Upper lobe of right lung (tissue), 1 donor: Measurements from ENCODE around the gene HELLS. TPM values are rescaled to one million over a fixed set of nuclear protein-coding genes. Genes with fewer than 3 reads are reported as not detected.
"Not testable (repeated sequence)": the region's sequence is repeated elsewhere in the genome, so short reads cannot be mapped to it uniquely, and the experiment has no call there.

Experiments
- ATAC-seq: fragments of 200-7000 bp; cut with Tn5 transposase; one replicate; pipeline ENCODE4 v1.9.1; 2020; ENCODE audit warnings: mild to moderate bottlenecking, moderate library complexity
- DNase-seq: peaks from one replicate; pipeline ENCODE4 v3.0.0-alpha.2; 2020
- H3K27ac ChIP-seq: fragments of 200-600 bp; one replicate; pipeline ENCODE4 v1.8.0; 2022
- H3K27me3 ChIP-seq: fragments of 200-600 bp; one replicate; pipeline ENCODE4 v1.8.0; 2022; ENCODE audit warnings: mild to moderate bottlenecking
- H3K36me3 ChIP-seq: fragments of 200-600 bp; one replicate; pipeline ENCODE4 v1.8.0; 2022
- H3K4me1 ChIP-seq: fragments of 200-600 bp; one replicate; pipeline ENCODE4 v1.8.0; 2022
- H3K4me3 ChIP-seq: fragments of 200-600 bp; one replicate; pipeline ENCODE4 v1.8.0; 2022; ENCODE audit warnings: mild to moderate bottlenecking
- H3K9me3 ChIP-seq: fragments of 200-600 bp; one replicate; pipeline ENCODE4 v1.8.0; 2022
- CTCF ChIP-seq: fragments of 200-600 bp; IDR thresholded peaks from one replicate; pipeline ENCODE4 v1.8.0; 2022; ENCODE audit warnings: antibody characterized with exemption
- intact Hi-C: fragments of 100-400 bp; cut with DNase I; formaldehyde crosslinking; loops from one replicate; pipeline ENCODE4 v1.11.0; 2022
- total RNA-seq: library from RNA; stranded (reverse); fragmentation: NEBNext Ultra II Directional; extraction: Animal tissue kit (Norgen Biotek cat#: 25700); gene quantifications from one replicate; pipeline ENCODE4 v1.2.1, GENCODE V29; 2021
- donor health status: DM: no; HTN: yes; CAD: no; lungs with severe emphysema.

HELLS gene
- total RNA-seq, 1 donor from 2014 or later: 3.3 TPM

GRCh38 chr10:94549221-94549620 lies 3.6 kb downstream of the HELLS start:
- intact Hi-C loops: no loop called here
- Histone ChIP-seq H3K9me3 (no peaks in the 10 kb centered on the region), H3K27me3 (no peaks in the 10 kb centered on the region), H3K4me3 (no peak overlapping the region), H3K36me3 (no peaks in the 10 kb centered on the region), H3K4me1 (peaks cover 9% of the 10 kb centered on the region), H3K27ac (no peak overlapping the region)
- TF ChIP-seq CTCF: no peak
- ATAC-seq (no peak), DNase-seq (no peak)

DNA sequence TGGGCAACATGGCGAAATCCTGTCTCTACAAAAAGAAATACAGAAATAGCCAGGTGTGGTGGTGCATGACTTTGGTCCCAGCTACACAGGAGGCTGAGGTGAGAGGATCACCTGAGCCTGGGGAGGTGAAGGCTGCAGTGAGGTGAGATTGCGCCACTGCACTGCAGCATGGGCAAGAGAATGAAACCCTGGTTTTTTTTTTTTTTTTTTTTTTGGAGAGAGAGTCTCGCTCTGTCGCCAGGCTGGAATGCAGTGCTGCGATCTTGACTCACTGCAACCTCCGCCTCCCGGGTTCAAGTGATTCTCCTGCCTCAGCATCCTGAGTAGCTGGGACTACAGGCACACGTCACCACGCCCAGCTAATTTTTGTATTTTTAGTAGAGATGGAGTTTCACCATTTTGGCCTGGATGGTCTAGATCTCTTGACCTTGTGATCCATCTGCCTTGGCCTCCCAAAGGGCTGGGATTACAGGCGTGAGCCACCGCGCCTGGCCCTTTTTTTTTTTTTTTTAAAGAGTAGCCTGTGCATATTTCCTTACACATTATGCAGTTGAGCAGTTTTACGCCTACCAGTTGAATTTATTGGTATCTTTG lies 22.2 kb downstream of the HELLS start:
- H3K36me3 ChIP-seq, H3K4me1 ChIP-seq, H3K9me3 ChIP-seq, intact Hi-C loops, ATAC-seq, H3K27me3 ChIP-seq, DNase-seq, H3K27ac ChIP-seq, H3K4me3 ChIP-seq: not testable (repeated sequence)

- no peak for ATAC-seq
- Histone ChIP-seq H3K4me3 (no peak overlapping the region), H3K27me3 (no peaks in the 10 kb centered on the region), H3K27ac (no peak overlapping the region), H3K9me3 (no peaks in the 10 kb centered on the region), H3K36me3 (no peaks in the 10 kb centered on the region), H3K4me1 (no peaks in the 10 kb centered on the region)
- no peak for TF ChIP-seq CTCF
- intact Hi-C loops: no loop called here
- no peak for DNase-seq
Measured at GRCh38 chr10:94571081-94571480, 25.5 kb downstream of the HELLS start.

DNA sequence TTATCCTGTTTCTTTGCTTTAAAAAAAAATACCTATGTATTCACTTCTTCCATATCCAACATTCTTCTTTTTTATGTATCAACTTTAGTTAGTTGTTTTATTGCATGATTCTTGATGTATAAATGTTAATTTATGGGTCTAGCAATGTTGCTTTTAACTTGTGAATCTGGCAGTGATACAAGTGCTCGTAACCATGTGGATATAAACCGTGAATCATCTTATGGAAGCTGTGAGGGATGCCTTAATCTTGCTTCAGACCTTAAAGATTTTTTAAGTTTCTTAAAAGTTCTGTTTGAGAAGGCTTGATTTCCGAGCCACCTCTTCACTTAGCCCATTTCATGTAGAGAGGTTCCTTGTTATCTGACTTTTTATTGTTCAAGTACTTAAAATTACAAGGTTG lies 25.9 kb downstream of the HELLS start:
- Histone ChIP-seq H3K27me3 (no peaks in the 10 kb centered on the region), H3K9me3 (no peaks in the 10 kb centered on the region), H3K4me3 (no peak overlapping the region), H3K27ac (no peak overlapping the region), H3K4me1 (no peaks in the 10 kb centered on the region), H3K36me3 (no peaks in the 10 kb centered on the region)
- no peak for DNase-seq
- ATAC-seq: no peak
- no peak for TF ChIP-seq CTCF
- intact Hi-C loops: no loop called here

DNA sequence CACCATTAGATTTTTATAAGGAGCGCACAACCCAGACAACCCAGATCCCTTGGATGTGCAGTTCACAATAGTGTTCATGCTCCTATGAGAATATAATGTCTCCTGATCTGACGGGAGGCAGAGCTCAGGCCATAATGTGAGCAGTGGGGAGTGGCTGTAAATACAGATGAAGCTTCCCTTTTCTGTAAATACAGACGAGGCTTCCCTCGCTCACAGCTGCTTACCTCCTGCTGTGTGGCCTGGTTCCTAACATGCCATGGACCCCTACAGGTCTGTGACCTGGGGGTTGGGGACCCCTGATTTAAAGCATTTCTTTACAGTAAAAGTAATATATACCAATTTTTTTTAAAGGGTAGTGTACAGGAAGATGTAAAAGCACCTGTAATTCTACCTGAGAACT lies 33.2 kb downstream of the HELLS start:
- no peak for TF ChIP-seq CTCF
- H3K27ac ChIP-seq: no peak overlapping the region
- H3K27me3 ChIP-seq: no peaks in the 10 kb centered on the region
- no peaks in the 10 kb centered on the region for H3K36me3 ChIP-seq
- intact Hi-C loops: no loop called here
- ATAC-seq (no peak), DNase-seq (no peak)
- H3K9me3 ChIP-seq: no peaks in the 10 kb centered on the region
- H3K4me3 ChIP-seq: no peak overlapping the region
- H3K4me1 ChIP-seq: no peaks in the 10 kb centered on the region

DNA sequence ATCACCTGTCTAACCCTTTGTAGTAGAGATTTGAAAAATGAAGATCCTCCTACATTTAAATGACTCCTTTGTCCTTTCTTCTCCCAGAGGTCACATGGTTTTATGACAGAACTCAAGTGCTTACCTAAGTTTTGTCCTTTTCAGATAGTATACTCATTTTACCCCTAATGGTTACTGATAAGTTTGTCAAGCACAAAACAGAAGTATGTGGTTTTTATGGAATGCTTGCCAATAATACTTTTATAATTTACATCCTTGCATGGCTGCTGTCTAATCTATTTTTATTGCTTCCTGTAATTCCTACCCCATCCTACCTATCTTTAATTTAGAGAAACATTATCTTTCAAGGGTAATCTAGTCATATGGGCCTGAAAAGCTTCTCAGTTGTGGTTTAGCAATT lies 37.5 kb downstream of the HELLS start:
- DNase-seq (no peak), ATAC-seq (no peak)
- intact Hi-C loops: no loop called here
- no peaks in the 10 kb centered on the region for H3K27me3 ChIP-seq
- H3K4me3 ChIP-seq: no peak overlapping the region
- H3K4me1 ChIP-seq: no peaks in the 10 kb centered on the region
- no peak overlapping the region for H3K27ac ChIP-seq
- no peak for TF ChIP-seq CTCF
- no peaks in the 10 kb centered on the region for H3K9me3 ChIP-seq
- no peaks in the 10 kb centered on the region for H3K36me3 ChIP-seq
